ENCODE data around the gene ZNF3.
"Not testable (repeated sequence)": the region's sequence is repeated elsewhere in the genome, so short reads cannot be mapped to it uniquely, and the experiment has no call there.

ZNF3 gene

DNA sequence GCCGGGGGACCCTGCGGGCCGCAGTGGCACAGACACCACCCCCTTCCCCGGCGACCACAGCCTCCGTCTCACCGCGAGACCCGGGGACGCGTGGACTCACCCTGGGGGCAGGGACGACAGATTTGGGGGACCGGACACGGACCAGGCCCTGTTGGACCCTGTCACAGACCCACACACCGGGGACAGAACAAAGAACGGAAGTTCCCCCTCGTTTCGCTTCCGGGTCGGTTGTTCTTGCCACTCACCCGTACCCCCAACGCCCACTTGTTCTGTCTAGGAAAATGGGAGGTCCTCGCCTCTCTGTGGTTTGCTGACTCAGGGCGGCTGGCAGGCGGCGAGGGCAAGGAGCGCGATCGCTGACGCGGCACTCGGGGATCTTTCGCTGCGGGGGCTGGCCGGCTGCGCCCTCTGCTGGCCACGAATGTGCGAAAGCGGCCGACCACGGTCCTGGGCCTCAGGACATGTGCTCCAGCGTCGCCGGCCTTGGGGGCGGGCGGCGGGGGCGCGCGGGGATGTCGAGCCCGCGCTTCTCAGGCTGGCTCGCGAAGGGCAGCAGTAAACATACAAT is at the start of gene ZNF3:
Gene ZNF3, minus strand, starts transcription at position 189 of the 568 bp plus-strand sequence. CDS start 4,366 bp downstream, outside the sequence.
- DNase-seq (ENCODE audit: low read depth): peak; percentile 93

DNA sequence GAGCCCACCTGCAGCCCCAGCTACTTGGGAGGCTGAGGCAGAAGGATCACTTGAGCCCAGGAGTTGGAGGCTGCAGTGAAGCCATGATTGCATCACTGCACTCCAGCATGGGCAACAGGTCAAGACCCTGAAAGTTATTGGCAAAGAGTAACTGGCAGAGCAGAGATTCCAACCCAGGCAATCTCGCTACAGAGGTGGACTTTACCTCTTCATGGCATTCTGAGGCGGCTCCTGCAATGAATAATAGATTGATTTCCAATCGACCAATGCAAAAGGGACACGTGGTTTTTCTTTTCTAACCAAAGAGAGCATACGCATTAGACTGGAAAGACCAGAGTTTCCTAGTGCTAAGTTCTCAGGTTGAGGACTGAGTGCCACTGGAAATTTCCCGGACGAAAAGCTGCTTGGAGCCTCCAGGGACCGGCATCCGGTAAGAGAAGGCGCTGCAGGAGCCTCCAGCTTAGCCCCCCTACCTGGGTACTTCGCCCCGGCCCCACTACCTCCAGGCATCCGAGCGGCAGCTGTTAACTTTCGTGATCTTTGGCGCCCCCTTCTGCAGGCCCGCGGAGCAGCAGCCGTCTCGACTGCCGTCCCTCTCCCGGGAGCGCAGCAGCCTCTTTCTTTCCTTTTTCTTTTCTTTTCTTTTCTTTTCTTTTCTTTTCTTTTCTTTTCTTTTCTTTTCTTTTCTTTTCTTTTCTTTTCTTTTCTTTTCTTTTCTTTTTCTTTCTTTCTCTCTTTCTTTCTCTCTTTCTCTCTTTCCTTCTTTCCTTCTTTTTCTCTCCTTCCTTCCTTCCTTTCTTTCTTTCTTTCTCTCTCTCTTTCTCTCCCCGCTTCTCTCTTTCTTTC is 49.3 kb upstream of the ZNF3 start:
- peak; percentile 62 for DNase-seq (ENCODE audit: low read depth)

DNA sequence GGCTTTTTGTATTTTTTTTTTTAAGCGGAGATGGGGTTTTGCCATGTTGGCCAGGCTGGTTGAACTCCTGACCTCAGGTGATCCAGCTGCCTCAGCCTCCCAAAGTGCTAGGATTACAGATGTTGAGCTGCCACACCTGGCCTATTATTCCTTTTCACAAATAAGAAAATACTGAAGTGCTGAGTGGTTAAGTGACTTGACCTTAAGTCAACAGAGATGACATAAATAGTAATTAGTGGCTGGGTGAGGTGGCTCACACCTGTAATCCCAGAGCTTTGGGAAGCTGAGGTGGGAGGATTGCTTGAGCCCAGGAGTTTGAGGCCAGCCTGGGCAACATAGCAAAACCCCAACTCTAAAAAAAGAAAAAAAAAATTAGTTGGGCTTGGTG is 48.7 kb upstream of the ZNF3 start:
- not testable (repeated sequence) for DNase-seq (ENCODE audit: low read depth)

DNA sequence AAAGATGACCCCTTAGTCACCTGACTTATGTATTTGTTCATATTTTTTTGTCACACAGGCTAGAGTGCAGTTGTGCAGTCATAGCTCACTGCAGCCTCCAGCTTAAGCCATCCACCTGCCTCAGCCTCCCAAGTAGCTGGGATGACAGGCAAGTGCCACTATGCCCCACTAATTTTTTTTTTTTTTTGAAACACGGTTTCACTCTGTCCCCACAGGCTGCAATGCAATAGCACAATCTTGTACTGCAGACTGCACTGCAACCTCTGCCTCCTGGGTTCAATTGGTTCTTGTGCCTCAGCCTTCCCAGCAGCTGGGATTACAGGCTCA is 47.1 kb upstream of the ZNF3 start:
- no peak for DNase-seq (ENCODE audit: low read depth)

DNA sequence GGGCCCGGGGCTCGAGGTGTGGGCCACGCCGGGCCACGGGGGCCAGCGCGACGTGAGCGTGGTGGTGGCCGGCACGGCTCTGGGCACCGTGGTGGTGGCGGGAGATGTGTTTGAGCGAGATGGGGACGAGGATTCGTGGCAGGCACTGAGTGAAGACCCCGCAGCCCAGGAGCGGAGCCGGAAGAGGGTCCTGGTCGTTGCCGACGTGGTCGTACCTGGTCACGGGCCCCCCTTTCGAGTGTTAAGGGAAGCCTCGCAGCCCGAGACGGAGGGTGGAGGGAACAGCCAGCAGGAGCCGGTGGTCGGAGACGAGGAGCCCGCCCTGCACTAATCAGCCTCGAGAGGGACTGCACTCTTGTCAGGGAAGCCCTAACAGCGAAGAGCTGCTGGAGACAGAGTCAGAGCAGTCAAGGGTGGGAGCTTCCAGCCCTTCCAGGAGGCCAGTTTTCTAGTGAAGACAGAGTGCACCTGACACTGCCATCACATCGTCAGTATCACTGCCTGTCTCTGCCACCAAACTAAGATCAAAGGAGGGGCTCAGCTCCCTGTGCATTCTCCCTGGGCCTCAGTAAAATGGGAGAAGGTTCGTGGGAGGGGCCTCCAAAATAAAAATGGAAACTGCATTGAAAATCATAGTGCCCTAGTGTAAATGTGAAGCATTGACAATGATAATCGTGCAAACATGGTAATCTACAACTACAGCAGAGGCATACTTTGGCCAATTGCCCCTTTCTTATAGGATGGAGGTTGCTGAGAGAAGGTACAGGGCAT is 46.5 kb upstream of the ZNF3 start:
- no peak for DNase-seq (ENCODE audit: low read depth)

DNA sequence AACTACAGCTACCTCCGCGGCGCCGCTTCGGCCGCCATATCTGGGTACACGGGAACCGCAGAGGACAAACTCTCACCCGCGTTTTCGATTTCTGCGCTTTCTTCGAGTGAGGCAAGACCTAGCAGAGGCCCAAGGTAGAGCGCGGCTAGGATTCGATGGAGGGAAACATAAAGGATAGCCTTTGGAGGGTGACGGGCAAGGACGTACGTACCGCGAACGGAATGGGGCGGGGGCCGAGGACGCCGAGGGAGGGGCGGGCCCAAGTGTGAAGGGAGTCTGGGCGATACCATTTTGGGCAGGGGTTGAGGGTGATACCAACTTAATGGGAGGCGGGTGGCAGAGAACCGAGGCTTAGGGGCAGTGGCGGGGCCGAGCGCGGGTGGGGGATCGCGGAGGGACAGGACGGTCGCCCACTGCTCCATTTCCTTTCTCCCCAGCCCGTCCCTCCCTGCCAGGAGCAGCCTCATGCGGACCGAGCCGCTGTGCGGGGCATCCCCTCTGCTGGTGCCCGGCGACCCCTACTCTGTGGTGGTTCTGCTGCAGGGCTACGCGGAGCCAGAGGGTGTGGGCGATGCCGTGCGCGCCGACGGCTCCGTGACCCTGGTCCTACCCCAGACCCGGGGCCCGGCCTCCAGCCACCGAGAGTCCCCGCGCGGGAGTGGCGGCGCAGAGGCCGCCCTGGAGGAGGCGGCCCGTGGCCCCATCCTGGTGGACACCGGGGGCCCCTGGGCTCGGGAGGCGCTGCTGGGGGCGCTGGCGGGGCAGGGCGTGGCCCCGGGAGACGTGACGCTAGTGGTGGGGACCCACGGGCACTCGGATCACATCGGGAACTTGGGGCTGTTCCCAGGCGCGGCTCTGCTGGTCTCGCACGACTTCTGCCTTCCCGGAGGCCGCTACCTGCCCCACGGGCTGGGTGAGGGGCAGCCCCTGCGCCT is 45.7 kb upstream of the ZNF3 start, which contains the start of gene MBLAC1:
Gene MBLAC1, plus strand, starts transcription at position 37 of the 935 bp plus-strand sequence. Its CDS starts 429 bp downstream, at position 466.
- peak; percentile 83 for DNase-seq (ENCODE audit: low read depth)

DNA sequence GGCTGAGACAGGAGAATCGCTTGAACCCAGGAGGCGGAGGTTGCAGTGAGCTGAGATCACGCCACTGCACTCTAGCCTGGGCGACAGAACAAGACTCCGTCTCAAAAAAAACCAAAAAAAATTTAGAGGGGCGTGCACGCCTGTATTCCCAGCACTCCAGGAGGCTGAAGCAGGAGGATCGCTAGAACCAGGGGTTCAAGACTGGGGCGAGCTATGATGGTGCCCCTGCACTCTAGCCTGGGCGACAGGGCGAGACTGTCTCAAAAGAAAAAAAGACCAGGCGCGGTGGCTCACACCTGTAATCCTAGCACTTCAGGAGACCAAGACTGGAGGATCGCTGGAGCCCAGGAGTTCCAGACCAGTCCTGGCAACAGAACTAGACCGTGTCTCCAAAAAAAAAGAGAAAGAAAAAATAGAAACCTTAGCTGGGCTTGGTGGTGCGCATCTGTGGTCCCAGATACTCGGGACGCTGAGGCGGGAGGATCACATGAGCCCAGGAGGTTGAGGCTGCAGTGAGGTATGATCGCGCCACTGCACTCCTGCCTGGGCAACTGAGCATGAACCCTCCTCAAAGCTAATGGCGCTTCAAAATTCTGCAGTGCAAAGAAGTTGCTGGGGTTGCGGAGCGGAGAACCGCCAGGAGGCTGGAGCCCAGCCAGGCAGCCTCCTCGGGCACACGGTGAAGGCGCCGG is 44.9 kb upstream of the ZNF3 start:
- no peak for DNase-seq (ENCODE audit: low read depth)

- DNase-seq (ENCODE audit: low read depth): no peak
These were observed 43.0 kb upstream of the ZNF3 start for GRCh38 chr7:100124301-100125230.

GRCh38 chr7:100122568-100122967 is 41.0 kb upstream of the ZNF3 start:
- no peak for DNase-seq (ENCODE audit: low read depth)

- DNase-seq (ENCODE audit: low read depth): no peak
These were observed 40.5 kb upstream of the ZNF3 start for GRCh38 chr7:100122067-100122466.

DNA sequence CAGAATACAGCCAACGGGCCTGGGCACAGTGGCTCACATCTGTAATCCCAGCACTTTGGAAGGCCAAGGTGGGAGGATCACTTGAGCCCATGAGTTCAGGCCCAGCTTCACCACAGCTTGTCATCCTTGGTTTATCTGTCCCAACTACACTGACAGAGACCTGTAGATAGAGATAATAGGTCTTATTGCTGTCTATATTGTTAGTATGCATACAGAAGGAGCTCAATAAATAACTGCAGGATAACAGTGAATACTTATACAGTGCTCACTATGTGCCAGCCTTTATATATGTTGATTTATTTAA is 39.2 kb upstream of the ZNF3 start:
- no peak for DNase-seq (ENCODE audit: low read depth)

GRCh38 chr7:100119970-100120732 is 38.6 kb upstream of the ZNF3 start:
- DNase-seq (ENCODE audit: low read depth): no peak

DNA sequence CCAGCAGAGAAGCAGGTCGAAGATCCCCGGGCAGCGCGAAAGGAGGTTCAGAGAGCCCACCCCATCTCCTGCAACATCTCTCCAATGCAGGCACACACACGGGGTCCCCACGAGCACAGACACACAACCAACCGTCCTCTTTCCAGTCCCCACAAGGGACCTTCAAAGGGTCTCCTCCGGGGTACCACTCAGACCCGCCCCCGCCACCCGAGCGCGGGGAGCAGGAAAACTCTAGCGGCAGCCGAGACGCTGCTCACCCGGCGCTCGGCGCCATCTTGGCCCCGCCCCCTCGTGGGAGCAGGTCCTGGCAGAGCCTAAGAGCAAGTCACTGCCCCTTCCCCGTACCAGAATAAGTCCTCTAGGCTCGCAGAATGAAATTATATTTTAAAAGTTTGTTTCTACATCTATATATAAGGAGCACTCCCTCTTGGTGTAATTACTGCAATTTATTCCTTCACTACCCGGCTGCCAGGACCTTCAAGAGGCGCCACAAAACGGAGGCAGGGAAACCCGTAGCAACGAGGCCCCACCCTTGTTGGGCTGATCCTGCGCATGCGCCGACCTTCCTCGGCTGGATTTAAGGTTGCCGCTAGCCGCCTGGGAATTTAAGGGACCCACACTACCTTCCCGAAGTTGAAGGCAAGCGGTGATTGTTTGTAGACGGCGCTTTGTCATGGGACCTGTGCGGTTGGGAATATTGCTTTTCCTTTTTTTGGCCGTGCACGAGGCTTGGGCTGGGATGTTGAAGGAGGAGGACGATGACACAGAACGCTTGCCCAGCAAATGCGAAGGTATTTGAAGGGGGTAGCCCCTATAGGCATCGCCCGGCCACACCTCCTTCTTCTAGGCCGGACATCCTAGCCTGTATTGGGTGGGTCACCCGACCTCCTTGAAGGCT is 37.8 kb upstream of the ZNF3 start, which contains the start of the genes CNPY4 and TAF6:
Gene CNPY4, plus strand, starts transcription at position 563 of the 898 bp plus-strand sequence. Its CDS starts 111 bp downstream, at position 674.
Gene TAF6, minus strand, starts transcription at position 287 of the 898 bp plus-strand sequence. CDS start 5,149 bp downstream, outside the sequence.
- peak; percentile 87 for DNase-seq (ENCODE audit: low read depth)

DNA sequence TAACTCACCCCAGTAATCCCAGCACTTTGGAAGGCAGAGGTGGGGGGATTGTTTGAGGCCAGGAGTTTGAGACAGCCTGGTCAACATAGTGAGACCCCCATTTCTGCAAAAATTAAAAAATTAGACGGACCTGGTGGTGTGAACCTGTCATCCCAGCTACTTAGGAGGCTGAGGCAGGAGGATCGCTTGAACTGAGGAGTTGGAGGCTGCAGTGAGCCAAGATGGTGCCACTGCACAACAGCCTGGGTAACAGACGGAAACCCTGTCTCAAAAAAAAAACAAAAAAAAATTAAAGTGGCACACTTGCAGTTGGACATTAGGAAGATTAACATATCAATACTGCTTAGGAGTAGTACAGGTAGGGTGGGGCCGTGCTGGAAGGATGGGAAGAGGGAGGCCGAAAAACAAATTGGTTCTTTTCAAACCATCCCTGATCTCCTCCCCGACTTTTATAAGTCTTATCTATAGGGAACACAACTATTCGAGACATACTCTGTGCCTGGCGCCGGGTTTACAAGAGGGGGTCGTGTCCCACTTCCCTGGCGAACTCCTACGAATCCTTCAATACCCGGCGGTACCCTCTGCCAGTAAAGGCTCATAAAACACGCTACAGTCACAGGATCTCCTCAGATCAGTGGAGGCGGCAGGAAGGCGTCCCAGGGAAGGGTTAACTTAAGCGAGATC is 37.0 kb upstream of the ZNF3 start:
- DNase-seq (ENCODE audit: low read depth): no peak

DNA sequence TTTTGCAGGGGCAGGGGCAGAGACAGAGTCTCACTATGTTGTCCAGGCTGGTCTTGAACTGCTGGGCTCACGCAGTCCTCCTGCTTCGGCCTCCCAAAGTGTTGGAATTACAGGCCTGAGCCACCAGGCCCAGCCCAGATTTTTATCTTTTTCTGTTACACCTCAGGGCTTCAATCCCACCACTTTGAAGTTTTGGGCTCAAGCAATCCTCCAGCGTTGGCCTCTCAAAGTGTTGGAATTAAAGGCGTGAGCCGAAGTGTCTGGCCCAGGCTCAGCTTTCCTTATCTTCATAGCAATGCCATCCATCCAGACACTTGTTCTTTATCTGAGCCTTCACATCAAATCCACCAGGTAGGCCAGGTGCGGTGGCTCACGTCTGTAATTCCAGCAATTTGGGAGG is 33.5 kb upstream of the ZNF3 start:
- DNase-seq (ENCODE audit: low read depth): no peak

- no peak for DNase-seq (ENCODE audit: low read depth)
These were observed 30.4 kb upstream of the ZNF3 start for GRCh38 chr7:100111914-100112313.

DNA sequence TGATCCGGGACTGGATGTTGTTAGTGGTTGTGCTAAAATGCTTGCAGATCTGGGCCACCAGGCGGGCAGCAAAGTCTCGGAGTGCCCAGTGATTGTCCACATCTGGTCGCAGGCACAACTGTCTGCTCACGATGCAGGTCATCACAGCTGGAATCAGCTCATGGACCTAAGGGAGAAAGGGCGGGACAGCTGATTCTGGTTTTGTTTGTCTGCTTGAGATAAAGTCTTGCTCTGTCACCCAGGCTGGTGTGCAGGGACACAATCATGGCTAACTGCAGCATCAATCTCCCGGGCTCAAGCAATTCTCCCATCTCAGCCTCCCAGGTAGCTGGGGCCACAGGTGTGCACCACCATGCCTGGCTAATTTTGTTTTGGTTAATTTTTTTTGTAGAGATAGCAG is 29.6 kb upstream of the ZNF3 start:
- no peak for DNase-seq (ENCODE audit: low read depth)
